IMR-90 (cell line): Measurements from ENCODE around the gene MED26. TPM values are rescaled to one million over a fixed set of nuclear protein-coding genes. Genes with fewer than 3 reads are reported as not detected.

Experiments used
- ATAC-seq: fragments of 200-7000 bp; cut with Tn5 transposase; 2 replicates; pipeline ENCODE4 v1.9.1; 2020; ENCODE audit warnings: low read depth, mild to moderate bottlenecking, moderate library complexity
- BruUV-seq: library from RNA; stranded (reverse); fragments of 400-500 nt; replicated peaks from 2 replicates; lab custom pipeline; 2021; lab: Mats Ljungman, UMichigan
- CTCF ChIA-PET: fragments of 300-600 bp; formaldehyde crosslinking; extraction: SDS; loops from one replicate; lab custom pipeline; 2021; ENCODE audit warnings: antibody characterized with exemption; lab: Yijun Ruan, JAX
- POLR2A ChIA-PET: fragments of 300-600 bp; sonication (Branson Sonifier 250); formaldehyde crosslinking; loops from one replicate; lab custom pipeline; 2022; ENCODE audit warnings: antibody characterized with exemption; ENCODE audit not compliant: unreplicated experiment; lab: Charles Lee
- DNase-seq: peaks from one replicate; pipeline ENCODE4 v3.0.0; 2013
- H2AFZ ChIP-seq: replicated peaks from 2 replicates; pipeline ENCODE3; 2013; ENCODE audit warnings: low read length, mild to moderate bottlenecking; ENCODE audit not compliant: poor library complexity
- H2AK5ac ChIP-seq: 2 replicates; pipeline ENCODE4 v1.6.1; 2013; ENCODE audit warnings: low read depth, low read length, inconsistent platforms
- H2AK9ac ChIP-seq: replicated peaks from 2 replicates; pipeline ENCODE3; 2013; ENCODE audit warnings: mild to moderate bottlenecking, low read depth, low read length, moderate library complexity; ENCODE audit not compliant: poor library complexity
- H2BK120ac ChIP-seq: 2 replicates; pipeline ENCODE4 v1.6.1; 2013; ENCODE audit warnings: low read depth, low read length, inconsistent platforms
- H2BK15ac ChIP-seq: 3 replicates; pipeline ENCODE4 v1.6.1; 2013; ENCODE audit warnings: low read depth, low read length, inconsistent platforms
- H2BK20ac ChIP-seq: 2 replicates; pipeline ENCODE4 v1.6.1; 2013; ENCODE audit warnings: low read depth, mild to moderate bottlenecking, inconsistent platforms, low read length, moderate library complexity
- H2BK5ac ChIP-seq: 2 replicates; pipeline ENCODE4 v1.6.1; 2013; ENCODE audit warnings: mild to moderate bottlenecking, low read depth, low read length, inconsistent platforms; ENCODE audit not compliant: poor library complexity, severe bottlenecking
- H3K14ac ChIP-seq: replicated peaks from 2 replicates; pipeline ENCODE4 v1.6.1; 2013; ENCODE audit warnings: low read depth, low read length, inconsistent platforms
- H3K18ac ChIP-seq: 2 replicates; pipeline ENCODE4 v1.6.1; 2013; ENCODE audit warnings: low read depth, low read length, control low read depth
- H3K23ac ChIP-seq: 2 replicates; pipeline ENCODE4 v1.6.1; 2013; ENCODE audit warnings: low read depth, low read length, inconsistent platforms
- H3K27ac ChIP-seq: 2 replicates; pipeline ENCODE4 v1.5.1; 2013; ENCODE audit warnings: mild to moderate bottlenecking, control low read depth, low read length; ENCODE audit not compliant: insufficient read depth
- H3K27me3 ChIP-seq: 2 replicates; pipeline ENCODE4 v1.6.1; 2013; ENCODE audit warnings: low read length; ENCODE audit not compliant: control insufficient read depth, insufficient read depth
- H3K36me3 ChIP-seq: 2 replicates; pipeline ENCODE4 v1.6.1; 2013; ENCODE audit warnings: low read length, mixed read lengths; ENCODE audit not compliant: control insufficient read depth, insufficient read depth
- H3K4ac ChIP-seq: 2 replicates; pipeline ENCODE4 v1.6.1; 2013; ENCODE audit warnings: low read depth, low read length, inconsistent platforms
- H3K4me1 ChIP-seq: 2 replicates; pipeline ENCODE4 v1.6.1; 2013; ENCODE audit warnings: low read length, mixed read lengths; ENCODE audit not compliant: control insufficient read depth, insufficient read depth
- H3K4me2 ChIP-seq: 2 replicates; pipeline ENCODE4 v1.6.1; 2013; ENCODE audit warnings: low read depth, mild to moderate bottlenecking, control low read depth, low read length, moderate library complexity
- H3K4me3 ChIP-seq: 2 replicates; pipeline ENCODE4 v1.5.1; 2013; ENCODE audit warnings: low read depth, mild to moderate bottlenecking, control low read depth, low read length, moderate library complexity; ENCODE audit not compliant: insufficient read depth
- H3K56ac ChIP-seq: 2 replicates; pipeline ENCODE4 v1.6.1; 2013; ENCODE audit warnings: low read length, inconsistent platforms; ENCODE audit not compliant: insufficient read depth; ENCODE audit errors: extremely low read depth
- H3K79me1 ChIP-seq, 2 experiments: 2 replicates each; pipeline ENCODE4 v1.6.1; 2013; ENCODE audit warnings: low read length in 2 of 2, inconsistent platforms in 1 of 2, low read depth in 1 of 2
- H3K9ac ChIP-seq: 2 replicates; pipeline ENCODE4 v1.6.1; 2013; ENCODE audit warnings: low read depth, low read length, control low read depth
- H3K9me1 ChIP-seq: 2 replicates; pipeline ENCODE4 v1.6.1; 2013; ENCODE audit warnings: low read length, inconsistent platforms; ENCODE audit not compliant: insufficient read depth
- H3K9me3 ChIP-seq: 2 replicates; pipeline ENCODE4 v1.6.1; 2013; ENCODE audit warnings: low read length; ENCODE audit not compliant: control insufficient read depth, insufficient read depth
- H4K20me1 ChIP-seq: 2 replicates; pipeline ENCODE4 v1.6.1; 2013; ENCODE audit warnings: low read length, inconsistent platforms; ENCODE audit not compliant: insufficient read depth
- H4K5ac ChIP-seq: 2 replicates; pipeline ENCODE4 v1.6.1; 2013; ENCODE audit warnings: mild to moderate bottlenecking, low read depth, low read length, control low read depth
- H4K8ac ChIP-seq, 2 experiments: 2 replicates each; pipeline ENCODE4 v1.6.1; 2013; ENCODE audit warnings: low read depth in 2 of 2, low read length in 2 of 2, control low read depth in 1 of 2, inconsistent platforms in 1 of 2
- H4K91ac ChIP-seq: 2 replicates; pipeline ENCODE4 v1.6.1; 2013; ENCODE audit warnings: low read depth, low read length, inconsistent platforms; ENCODE audit not compliant: insufficient read depth
- BHLHE40 ChIP-seq: fragments of 150-350 bp; IDR thresholded peaks from 2 replicates; pipeline ENCODE4 v1.6.1; 2016; ENCODE audit warnings: mild to moderate bottlenecking, low read depth, low read length
- CEBPB ChIP-seq: IDR thresholded peaks from 2 replicates; pipeline ENCODE4 v1.6.1; 2012; ENCODE audit warnings: low read depth, low read length, improper control_type of control experiment
- CHD1 ChIP-seq: IDR thresholded peaks from 2 replicates; pipeline ENCODE4 v1.6.1; 2012; ENCODE audit warnings: low read depth, low read length, improper control_type of control experiment
- CTCF ChIP-seq: conservative IDR thresholded peaks from 2 replicates; pipeline ENCODE4 v1.5.1; 2012; ENCODE audit warnings: mild to moderate bottlenecking, low read depth, low read length, improper control_type of control experiment
- FOS ChIP-seq: fragments of 150-350 bp; IDR thresholded peaks from 2 replicates; pipeline ENCODE4 v1.6.1; 2016; ENCODE audit warnings: low read depth, low read length
- MAFK ChIP-seq: IDR thresholded peaks from 2 replicates; pipeline ENCODE4 v1.6.1; 2012; ENCODE audit warnings: low read depth, low read length, improper control_type of control experiment
- MAZ ChIP-seq: IDR thresholded peaks from 2 replicates; pipeline ENCODE4 v1.6.1; 2012; ENCODE audit warnings: low read depth, mild to moderate bottlenecking, low read length, improper control_type of control experiment, moderate library complexity, borderline replicate concordance
- MXI1 ChIP-seq: IDR thresholded peaks from 2 replicates; pipeline ENCODE4 v1.6.1; 2012; ENCODE audit warnings: low read depth, mild to moderate bottlenecking, low read length, moderate library complexity, borderline replicate concordance
- NFE2L2 ChIP-seq: fragments of 150-350 bp; IDR thresholded peaks from 2 replicates; pipeline ENCODE4 v1.6.1; 2016; ENCODE audit warnings: low read depth, mild to moderate bottlenecking, low read length
- POLR2A ChIP-seq: IDR thresholded peaks from 2 replicates; pipeline ENCODE4 v1.6.1; 2012; ENCODE audit warnings: mild to moderate bottlenecking, low read depth, low read length
- RAD21 ChIP-seq: IDR thresholded peaks from 2 replicates; pipeline ENCODE4 v1.6.1; 2012; ENCODE audit warnings: low read length, improper control_type of control experiment
- RFX5 ChIP-seq: IDR thresholded peaks from 2 replicates; pipeline ENCODE4 v1.8.0; 2012; ENCODE audit warnings: low read depth, mild to moderate bottlenecking, low read length, moderate library complexity
- WGBS, 2 experiments: methylation state at CpG; one replicate each; pipeline versions ENCODE4 v1.1.5 to v1.1.7; 2013; ENCODE audit warnings: missing lambda C conversion rate in 2 of 2; ENCODE audit not compliant: insufficient read length in 1 of 2; ENCODE audit errors: extremely low coverage in 2 of 2; 5-methylcytosine and 5-hydroxymethylcytosine counted together
- dilution Hi-C: fragments of 300-500 bp; cut with HindIII; formaldehyde crosslinking; loops from one replicate; pipeline ENCODE4 v1.14.3; 2018; ENCODE audit warnings: low sequenced_read_pairs; ENCODE audit not compliant: unreplicated experiment
- in situ Hi-C: fragments of 300-500 bp; cut with MboI; formaldehyde crosslinking; loops from 3 replicates; pipeline ENCODE4 v1.14.3; 2019; ENCODE audit warnings: low sequenced_read_pairs, inconsistent platforms, mixed read lengths
- intact Hi-C: fragments of 100-400 bp; cut with micrococcal nuclease; formaldehyde crosslinking; loops from 2 replicates; pipeline ENCODE4 v1.10.0; 2022
- polyA plus RNA-seq, 3 experiments: library from polyadenylated mRNA; depleted of rRNA; stranded (reverse); fragments of >200 nt; gene quantifications; 2 replicates each; pipeline ENCODE4 v1.2.3, GENCODE V29; 2012; ENCODE audit warnings: low replicate concordance in 1 of 3
- total RNA-seq: library from RNA; depleted of rRNA; stranded (reverse); fragments of >200 nt; gene quantifications from 2 replicates; pipeline ENCODE4 v1.2.3, GENCODE V29; 2012
- TF ChIP-seq, protein P1 (sequence below): fragments of 150-350 bp; IDR thresholded peaks from 2 replicates; pipeline ENCODE4 v1.6.1; 2017; ENCODE audit warnings: mild to moderate bottlenecking, antibody characterized with exemption, low read length, low read depth
- TF ChIP-seq, protein P2 (sequence below): fragments of 150-350 bp; IDR thresholded peaks from 2 replicates; pipeline ENCODE4 v1.6.1; 2016; ENCODE audit warnings: low read depth, mild to moderate bottlenecking, low read length, moderate library complexity, borderline replicate concordance

MED26 gene
- total and polyA plus RNA-seq, 2 of the 4 experiments (the other 2 are of a cell fraction) = 2.0 to 4.0 TPM

DNA sequence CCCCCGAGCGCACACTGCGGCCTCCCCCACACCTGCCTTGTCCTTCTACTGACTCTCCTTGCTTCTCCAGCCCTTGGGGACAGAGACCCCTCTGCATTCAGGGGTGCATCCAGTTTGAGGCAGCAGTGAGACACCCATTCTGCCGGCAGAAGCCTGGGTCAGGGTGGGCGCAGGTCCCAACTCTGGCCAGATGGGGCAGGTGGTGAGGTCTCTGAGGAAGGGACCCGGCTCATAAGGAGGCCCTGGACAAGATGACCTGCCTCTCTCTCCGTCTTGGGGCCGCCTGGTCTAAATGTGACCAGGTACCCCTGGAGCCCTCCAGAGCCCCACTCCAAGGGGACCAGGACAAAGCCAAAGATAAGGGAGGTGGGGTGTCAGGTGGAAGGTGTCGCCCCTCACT lies 91.9 kb downstream of the MED26 start:
- peaks cover 5 to 52% of the 10 kb centered on the region in 2 experiments for H3K79me1 ChIP-seq
- peaks cover 76% of the 10 kb centered on the region for H3K36me3 ChIP-seq
- CTCF ChIA-PET = no interaction called here
- no peak overlapping the region for H3K9ac ChIP-seq
- H3K4me1 ChIP-seq = peaks cover 2% of the 10 kb centered on the region
- no peak overlapping the region for H3K18ac ChIP-seq
- H2AFZ ChIP-seq = no peak overlapping the region
- DNase-seq (no peak), ATAC-seq (no peak)
- in situ Hi-C loops (no loop called here), intact Hi-C loops (no loop called here), dilution Hi-C loops (no loop called here)
- no peak overlapping the region for H2AK9ac ChIP-seq
- no peak overlapping the region for H3K4me2 ChIP-seq
- TF ChIP-seq POLR2A (no peak), MAZ (no peak), MAFK (no peak), RFX5 (no peak), MXI1 (no peak), BHLHE40 (no peak), CTCF (no peak), FOS (no peak), CEBPB (no peak), RAD21 (no peak), CHD1 (no peak), NFE2L2 (no peak)
- TF ChIP-seq, protein P1, sequence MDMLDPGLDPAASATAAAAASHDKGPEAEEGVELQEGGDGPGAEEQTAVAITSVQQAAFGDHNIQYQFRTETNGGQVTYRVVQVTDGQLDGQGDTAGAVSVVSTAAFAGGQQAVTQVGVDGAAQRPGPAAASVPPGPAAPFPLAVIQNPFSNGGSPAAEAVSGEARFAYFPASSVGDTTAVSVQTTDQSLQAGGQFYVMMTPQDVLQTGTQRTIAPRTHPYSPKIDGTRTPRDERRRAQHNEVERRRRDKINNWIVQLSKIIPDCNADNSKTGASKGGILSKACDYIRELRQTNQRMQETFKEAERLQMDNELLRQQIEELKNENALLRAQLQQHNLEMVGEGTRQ = no peak
- TF ChIP-seq, protein P2, sequence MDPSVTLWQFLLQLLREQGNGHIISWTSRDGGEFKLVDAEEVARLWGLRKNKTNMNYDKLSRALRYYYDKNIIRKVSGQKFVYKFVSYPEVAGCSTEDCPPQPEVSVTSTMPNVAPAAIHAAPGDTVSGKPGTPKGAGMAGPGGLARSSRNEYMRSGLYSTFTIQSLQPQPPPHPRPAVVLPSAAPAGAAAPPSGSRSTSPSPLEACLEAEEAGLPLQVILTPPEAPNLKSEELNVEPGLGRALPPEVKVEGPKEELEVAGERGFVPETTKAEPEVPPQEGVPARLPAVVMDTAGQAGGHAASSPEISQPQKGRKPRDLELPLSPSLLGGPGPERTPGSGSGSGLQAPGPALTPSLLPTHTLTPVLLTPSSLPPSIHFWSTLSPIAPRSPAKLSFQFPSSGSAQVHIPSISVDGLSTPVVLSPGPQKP = no peak
- H2BK120ac ChIP-seq = no peak overlapping the region
- no peak overlapping the region for H4K91ac ChIP-seq
- no peak overlapping the region for H3K23ac ChIP-seq
- H4K5ac ChIP-seq = no peak overlapping the region
- no peak overlapping the region for H3K4ac ChIP-seq
- H3K9me1 ChIP-seq = peaks cover 15% of the 10 kb centered on the region; the same call in 1 of the 2 replicates
- POLR2A ChIA-PET = no interaction called here
- no peaks in the 10 kb centered on the region for H3K9me3 ChIP-seq
- H2BK15ac ChIP-seq = no peak overlapping the region
- H3K14ac ChIP-seq = no peak overlapping the region
- H2AK5ac ChIP-seq = no peak overlapping the region
- H2BK5ac ChIP-seq = no peak overlapping the region
- peaks cover 66% of the 10 kb centered on the region for H4K20me1 ChIP-seq
- no peak overlapping the region for H3K27ac ChIP-seq
- no peak overlapping the region for H3K56ac ChIP-seq
- no peak overlapping the region for H2BK20ac ChIP-seq
- no CpG with 5 or more reads among the region's 9 CpGs for WGBS, 2 experiments
- no TSS peak for BruUV-seq
- no peak overlapping the region for H3K4me3 ChIP-seq
- H4K8ac ChIP-seq = no peak overlapping the region
- no peaks in the 10 kb centered on the region for H3K27me3 ChIP-seq
